ENCODE data around the gene MGLL.

The MGLL gene

GRCh38 chr3:127738192-127738840 is 84.0 kb downstream of the MGLL start:
- Mint-ChIP-seq H3K9me3 (no peaks in the 10 kb centered on the region), H3K27ac (no peak overlapping the region)

GRCh38 chr3:127736801-127737539 is 85.3 kb downstream of the MGLL start:
- H3K36me3 Mint-ChIP-seq (ENCODE audit: low read depth) = no peaks in the 10 kb centered on the region
- H3K27ac Mint-ChIP-seq = no peak overlapping the region

More at GRCh38 chr3:127738192-127738840, 84.0 kb downstream of the MGLL start:
- Mint-ChIP-seq H3K36me3 (ENCODE audit: low read depth) (no peaks in the 10 kb centered on the region), H3K4me3 (no peak overlapping the region), H3K27me3 (peaks cover 10% of the 10 kb centered on the region), H3K4me1 (peaks cover 13% of the 10 kb centered on the region)
- DNase-seq = no peak
- no peak for ATAC-seq

GRCh38 chr3:127735767-127736693 is 86.3 kb downstream of the MGLL start:
- H3K27me3 Mint-ChIP-seq = peaks cover 12% of the 10 kb centered on the region
- DNase-seq (no peak), ATAC-seq (no peak)
- H3K36me3 Mint-ChIP-seq (ENCODE audit: low read depth) = no peaks in the 10 kb centered on the region
- H3K4me3 Mint-ChIP-seq = no peak overlapping the region
- peak overlapping the region; percentile 25 for H3K27ac Mint-ChIP-seq
- peaks cover 13% of the 10 kb centered on the region for H3K4me1 Mint-ChIP-seq
- H3K9me3 Mint-ChIP-seq = no peaks in the 10 kb centered on the region

More at GRCh38 chr3:127736801-127737539, 85.3 kb downstream of the MGLL start:
- Mint-ChIP-seq H3K27me3 (peaks cover 12% of the 10 kb centered on the region), H3K4me1 (peaks cover 13% of the 10 kb centered on the region), H3K9me3 (no peaks in the 10 kb centered on the region), H3K4me3 (no peak overlapping the region)
- no peak for ATAC-seq
- no peak for DNase-seq

GRCh38 chr3:127734754-127735473 is 87.4 kb downstream of the MGLL start:
- H3K36me3 Mint-ChIP-seq (ENCODE audit: low read depth) = no peaks in the 10 kb centered on the region
- no peak for ATAC-seq
- DNase-seq = no peak
- H3K27me3 Mint-ChIP-seq = peaks cover 12% of the 10 kb centered on the region
- peaks cover 13% of the 10 kb centered on the region for H3K4me1 Mint-ChIP-seq
- no peak overlapping the region for H3K4me3 Mint-ChIP-seq
- no peak overlapping the region for H3K27ac Mint-ChIP-seq
- no peaks in the 10 kb centered on the region for H3K9me3 Mint-ChIP-seq

- DNase-seq (no peak), ATAC-seq (no peak)
- H3K9me3 Mint-ChIP-seq = no peaks in the 10 kb centered on the region
- H3K27me3 Mint-ChIP-seq = peaks cover 12% of the 10 kb centered on the region
- H3K4me1 Mint-ChIP-seq = peaks cover 13% of the 10 kb centered on the region
- H3K36me3 Mint-ChIP-seq (ENCODE audit: low read depth) = no peaks in the 10 kb centered on the region
- no peak overlapping the region for H3K4me3 Mint-ChIP-seq
- no peak overlapping the region for H3K27ac Mint-ChIP-seq
Measured at GRCh38 chr3:127734181-127734720, 88.1 kb downstream of the MGLL start.

- H3K27me3 Mint-ChIP-seq = peaks cover 12% of the 10 kb centered on the region
- H3K36me3 Mint-ChIP-seq (ENCODE audit: low read depth) = no peaks in the 10 kb centered on the region
- ATAC-seq (no peak), DNase-seq (no peak)
- H3K27ac Mint-ChIP-seq = no peak overlapping the region
- no peak overlapping the region for H3K4me3 Mint-ChIP-seq
- H3K4me1 Mint-ChIP-seq = peaks cover 13% of the 10 kb centered on the region
- no peaks in the 10 kb centered on the region for H3K9me3 Mint-ChIP-seq
Measured at GRCh38 chr3:127733781-127734180, 88.5 kb downstream of the MGLL start.

GRCh38 chr3:127732879-127733350 is 89.4 kb downstream of the MGLL start:
- H3K9me3 Mint-ChIP-seq = no peaks in the 10 kb centered on the region
- ATAC-seq = no peak
- no peak overlapping the region for H3K27ac Mint-ChIP-seq
- H3K4me1 Mint-ChIP-seq = peaks cover 13% of the 10 kb centered on the region
- no peak overlapping the region for H3K4me3 Mint-ChIP-seq
- peaks cover 12% of the 10 kb centered on the region for H3K27me3 Mint-ChIP-seq
- no peaks in the 10 kb centered on the region for H3K36me3 Mint-ChIP-seq (ENCODE audit: low read depth)
- no peak for DNase-seq

- Mint-ChIP-seq H3K4me1 (peaks cover 13% of the 10 kb centered on the region), H3K27ac (no peak overlapping the region), H3K36me3 (ENCODE audit: low read depth) (no peaks in the 10 kb centered on the region), H3K9me3 (no peaks in the 10 kb centered on the region), H3K27me3 (peaks cover 12% of the 10 kb centered on the region), H3K4me3 (no peak overlapping the region)
- DNase-seq = no peak
- ATAC-seq = no peak
Measured at GRCh38 chr3:127732303-127732702, 90.0 kb downstream of the MGLL start.

- Mint-ChIP-seq H3K4me3 (no peak overlapping the region), H3K27ac (no peak overlapping the region), H3K4me1 (peaks cover 13% of the 10 kb centered on the region), H3K27me3 (peaks cover 12% of the 10 kb centered on the region), H3K36me3 (ENCODE audit: low read depth) (no peaks in the 10 kb centered on the region), H3K9me3 (no peaks in the 10 kb centered on the region)
- ATAC-seq (no peak), DNase-seq (no peak)
Measured at GRCh38 chr3:127731546-127732289, 90.6 kb downstream of the MGLL start.

GRCh38 chr3:127730666-127731295 is 91.5 kb downstream of the MGLL start:
- H3K27ac Mint-ChIP-seq = no peak overlapping the region
- no peak for ATAC-seq

GRCh38 chr3:127730171-127730570 is 92.1 kb downstream of the MGLL start:
- Mint-ChIP-seq H3K4me3 (no peak overlapping the region), H3K9me3 (no peaks in the 10 kb centered on the region), H3K27ac (no peak overlapping the region), H3K36me3 (ENCODE audit: low read depth) (no peaks in the 10 kb centered on the region), H3K4me1 (peaks cover 6% of the 10 kb centered on the region), H3K27me3 (peaks cover 8% of the 10 kb centered on the region)
- ATAC-seq (no peak), DNase-seq (no peak)

More at GRCh38 chr3:127730666-127731295, 91.5 kb downstream of the MGLL start:
- no peak for DNase-seq
- peaks cover 9% of the 10 kb centered on the region for H3K4me1 Mint-ChIP-seq
- peaks cover 12% of the 10 kb centered on the region for H3K27me3 Mint-ChIP-seq
- no peak overlapping the region for H3K4me3 Mint-ChIP-seq
- no peaks in the 10 kb centered on the region for H3K36me3 Mint-ChIP-seq (ENCODE audit: low read depth)
- no peaks in the 10 kb centered on the region for H3K9me3 Mint-ChIP-seq

GRCh38 chr3:127729556-127730056 is 92.7 kb downstream of the MGLL start:
- Mint-ChIP-seq H3K4me1 (peaks cover 2% of the 10 kb centered on the region), H3K4me3 (no peak overlapping the region), H3K27me3 (peaks cover 4% of the 10 kb centered on the region), H3K36me3 (ENCODE audit: low read depth) (no peaks in the 10 kb centered on the region), H3K9me3 (no peaks in the 10 kb centered on the region), H3K27ac (no peak overlapping the region)
- no peak for ATAC-seq
- no peak for DNase-seq

All from activated naive CD8-positive, alpha-beta T cell treated with anti-CD3 and anti-CD28 coated beads, Interleukin-2, amount 50 U/mL, for 24 hours (primary cell).